Suprapubic skin (tissue), 4 donors: ENCODE results near the gene NAA15.

Experiments used
- CTCF ChIP-seq, 2 donors: fragments of 200-600 bp in 1 of 2; fragments of 450-650 bp in 1 of 2; sonication (generic) in 1 of 2; IDR thresholded peaks; one replicate each; pipeline ENCODE4 v1.5.1; 2016 to 2019; ENCODE audit warnings: antibody characterized with exemption in 2 of 2, mild to moderate bottlenecking in 1 of 2, moderate library complexity in 1 of 2
- EP300 ChIP-seq: sonication (generic); formaldehyde crosslinking; IDR thresholded peaks from one replicate; pipeline ENCODE4 v1.6.1; 2017; ENCODE audit warnings: antibody characterized with exemption
- POLR2A ChIP-seq, 2 donors: fragments of 450-650 bp; IDR thresholded peaks; one replicate each; pipeline ENCODE4 v1.6.1; 2017; ENCODE audit warnings: antibody characterized with exemption in 2 of 2, mild to moderate bottlenecking in 2 of 2, moderate library complexity in 2 of 2
- POLR2AphosphoS5 ChIP-seq, 3 donors: sonication (generic); formaldehyde crosslinking; IDR thresholded peaks; one replicate each; pipeline ENCODE4 v1.6.1; 2017; ENCODE audit warnings: antibody characterized with exemption in 3 of 3

GRCh38 chr4:139329665-139330200, 28.4 kb downstream of the NAA15 start:
- TF ChIP-seq CTCF (IDR thresholded peaks at IDR 0.05): no peak
- TF ChIP-seq EP300: no peak
- no peak for TF ChIP-seq POLR2A (IDR thresholded peaks at IDR 0.05)
- no peak for TF ChIP-seq POLR2AphosphoS5 (IDR thresholded peaks at IDR 0.05)
